Measurements from ENCODE around the gene ACSS3.
"Not testable (repeated sequence)": the region's sequence is repeated elsewhere in the genome, so short reads cannot be mapped to it uniquely, and the experiment has no call there.

Gene ACSS3

DNA sequence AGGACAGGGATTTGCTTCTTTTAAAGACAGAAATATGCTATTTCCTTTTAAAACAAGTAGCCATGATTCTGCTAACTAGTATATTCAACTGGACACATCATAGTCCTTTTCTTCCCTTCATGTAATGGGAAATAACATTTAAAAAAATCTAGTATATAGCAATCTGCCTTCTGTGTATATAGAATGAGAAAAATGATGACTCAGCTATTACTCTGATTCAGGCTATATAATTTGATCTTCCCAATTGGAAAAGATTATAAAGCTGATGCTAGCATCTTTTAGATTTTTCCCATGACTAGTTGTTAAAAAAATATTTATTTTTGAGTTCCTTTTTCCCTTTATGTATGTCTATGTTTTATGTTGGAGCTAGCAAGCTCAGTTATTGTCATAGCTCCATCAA, 86.9 kb downstream of the ACSS3 start:
- no peak for DNase-seq

DNA sequence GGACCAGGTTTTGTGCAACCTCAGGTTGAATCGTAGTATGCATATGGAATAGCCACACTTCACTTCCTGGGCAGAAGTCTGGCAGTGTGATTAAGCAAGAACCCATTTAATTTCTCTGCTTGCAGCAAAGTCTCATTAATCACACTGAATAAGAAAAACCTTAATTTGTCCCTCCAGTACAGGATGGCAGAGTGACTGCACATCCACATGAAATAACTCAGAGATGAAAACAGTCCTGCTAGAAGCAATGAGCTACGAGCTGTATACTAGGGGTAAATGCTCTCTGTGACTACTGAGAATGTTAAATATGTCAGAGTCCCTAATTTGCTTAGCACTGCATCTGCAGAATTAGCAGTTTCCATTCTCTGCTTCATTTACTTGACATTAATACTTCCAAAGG, 88.9 kb downstream of the ACSS3 start:
- DNase-seq = no peak

DNA sequence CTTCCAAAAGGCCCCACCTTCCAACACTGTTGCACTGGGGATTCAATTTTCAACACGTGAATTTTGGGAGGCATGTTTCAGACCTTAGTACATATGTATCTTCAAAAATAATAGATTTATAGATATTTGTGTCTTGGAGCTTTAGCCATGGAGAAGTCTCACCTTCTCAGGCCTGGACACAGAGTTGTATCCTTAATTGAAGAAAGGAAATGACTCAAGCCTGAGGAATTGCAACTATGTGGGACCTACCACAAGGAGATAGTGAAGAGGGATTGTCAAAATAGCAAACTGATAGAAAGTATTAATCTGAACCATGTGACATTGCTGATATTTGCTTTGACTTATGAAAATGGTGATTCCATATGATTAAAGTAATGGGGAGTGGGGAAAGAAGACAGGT, 89.8 kb downstream of the ACSS3 start:
- DNase-seq = no peak

DNA sequence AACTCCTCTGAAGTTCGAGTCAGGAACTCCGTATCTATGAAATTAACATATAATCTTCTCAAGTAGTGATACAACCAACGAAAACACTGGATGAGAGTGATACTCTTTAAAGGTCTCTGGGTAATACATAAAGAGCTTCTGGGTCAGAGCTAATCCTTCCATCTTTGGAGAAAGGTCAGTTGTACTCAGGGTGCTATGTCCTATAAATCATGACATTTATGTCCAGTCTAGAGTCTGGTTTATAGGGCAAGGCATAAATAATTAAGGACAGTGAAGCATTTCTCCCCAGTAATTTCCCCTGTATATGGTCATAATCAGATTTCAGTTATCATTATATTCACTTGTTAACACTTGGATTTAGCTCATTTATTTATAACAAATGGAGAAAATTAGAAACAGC, 90.6 kb downstream of the ACSS3 start:
- DNase-seq = no peak

DNA sequence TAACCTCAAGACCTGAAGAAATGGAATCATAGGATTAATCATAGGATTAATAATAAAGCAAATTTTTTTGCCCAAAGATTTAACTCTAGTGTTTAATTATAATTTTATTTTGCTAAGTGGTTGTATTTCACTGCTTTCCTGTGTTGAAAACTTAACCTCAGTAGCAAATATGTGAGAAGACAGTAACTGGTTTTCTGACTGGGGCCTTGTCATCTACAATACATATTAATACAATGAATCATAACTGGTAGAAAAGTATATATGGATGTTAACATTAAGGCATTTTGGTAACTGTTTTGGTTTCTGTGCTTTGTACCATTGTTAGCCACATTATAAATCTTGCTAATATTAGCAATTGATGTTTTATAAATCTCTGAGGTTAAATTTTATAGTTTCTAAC, 92.2 kb downstream of the ACSS3 start:
- DNase-seq = no peak

DNA sequence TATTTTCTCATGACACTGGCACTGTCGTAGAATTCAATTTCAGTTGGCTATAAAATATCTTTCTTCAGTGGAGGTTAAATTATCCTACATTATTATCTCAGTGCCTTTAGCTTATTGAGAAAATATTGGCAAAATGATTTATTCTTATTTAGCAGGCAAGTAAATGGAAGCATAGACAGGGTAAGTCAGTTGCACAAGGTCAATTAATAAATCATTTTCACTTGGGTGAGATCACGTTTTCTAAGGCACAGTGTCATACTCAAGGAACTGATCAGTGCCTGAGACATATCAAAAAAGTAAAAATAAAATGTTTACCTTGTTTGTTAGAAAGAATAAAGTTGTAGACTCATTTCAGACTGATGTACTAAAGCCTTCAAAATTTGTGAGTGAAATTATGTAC, 95.0 kb downstream of the ACSS3 start:
- DNase-seq = no peak

DNA sequence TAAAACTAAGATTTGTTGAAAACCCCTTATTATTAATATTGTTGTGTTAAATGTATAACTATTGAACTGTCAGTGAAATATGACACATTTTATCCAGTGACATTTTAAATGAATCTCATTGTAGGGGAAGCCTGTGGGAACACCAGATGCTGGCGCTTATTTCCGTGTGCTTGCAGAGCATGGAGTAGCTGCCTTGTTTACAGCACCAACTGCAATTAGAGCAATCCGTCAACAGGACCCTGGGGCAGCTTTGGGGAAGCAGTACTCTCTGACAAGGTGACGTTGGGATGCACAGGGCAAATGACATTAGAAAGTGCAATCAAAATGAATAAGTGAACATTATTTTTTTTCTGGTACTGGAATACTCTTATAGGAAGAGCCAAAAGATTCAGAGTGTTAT, 96.8 kb downstream of the ACSS3 start:
- no peak for DNase-seq

DNA sequence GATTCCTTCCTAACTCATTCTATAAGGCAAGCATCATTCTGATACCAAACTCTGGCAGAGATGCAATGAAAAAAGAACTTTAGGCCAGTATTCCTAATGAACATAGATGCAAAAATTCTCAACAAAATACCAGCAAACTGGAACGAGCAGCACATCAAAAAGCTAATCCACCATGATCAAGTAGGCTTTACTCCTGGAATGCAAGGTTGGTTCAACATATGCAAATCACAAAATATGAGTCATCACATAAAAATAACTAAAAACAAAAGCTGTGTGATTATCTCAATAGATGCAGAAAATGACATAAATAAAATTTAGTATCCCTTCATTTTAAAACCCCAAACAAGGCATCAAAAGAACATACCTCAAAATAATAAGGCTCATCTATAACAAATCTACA, 98.9 kb downstream of the ACSS3 start:
- no peak for DNase-seq

DNA sequence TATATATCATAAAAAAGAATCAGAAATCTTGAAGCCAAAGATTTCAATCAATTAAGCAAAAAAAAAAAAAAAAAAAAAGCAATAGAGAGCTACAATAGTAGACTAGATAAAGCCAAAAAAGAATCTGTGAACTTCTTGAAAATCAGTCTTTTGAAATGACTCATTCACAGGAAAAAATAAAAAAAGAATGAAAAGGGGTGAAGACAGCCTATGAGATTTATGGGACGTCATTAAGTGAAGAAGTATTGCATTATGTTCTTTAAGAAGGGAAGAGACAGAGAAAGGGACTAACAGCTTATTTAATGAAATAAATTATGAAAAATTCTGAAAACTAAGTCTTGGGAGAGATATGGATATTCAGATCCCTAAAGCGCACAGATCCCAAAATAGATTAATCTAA, 103.8 kb downstream of the ACSS3 start:
- DNase-seq = no peak

DNA sequence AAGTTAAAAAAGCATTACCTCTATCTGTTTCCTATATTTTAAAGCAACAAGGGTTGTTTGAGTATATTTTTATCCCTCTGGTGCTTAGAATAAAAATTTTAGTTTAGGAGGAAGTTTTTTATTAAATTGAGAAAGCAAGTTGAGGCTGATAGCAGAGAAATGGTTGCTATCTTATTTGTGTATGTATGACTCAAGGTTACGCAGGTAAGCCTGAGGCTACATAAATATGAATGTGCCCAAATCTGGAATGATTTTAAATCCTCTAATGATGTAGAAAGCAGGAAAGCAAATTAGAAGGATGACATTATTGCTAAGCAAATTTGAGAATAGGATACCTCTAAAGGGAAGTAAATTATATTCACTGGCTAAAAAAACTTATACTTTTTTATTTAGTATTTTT, 109.8 kb downstream of the ACSS3 start:
- DNase-seq = no peak

DNA sequence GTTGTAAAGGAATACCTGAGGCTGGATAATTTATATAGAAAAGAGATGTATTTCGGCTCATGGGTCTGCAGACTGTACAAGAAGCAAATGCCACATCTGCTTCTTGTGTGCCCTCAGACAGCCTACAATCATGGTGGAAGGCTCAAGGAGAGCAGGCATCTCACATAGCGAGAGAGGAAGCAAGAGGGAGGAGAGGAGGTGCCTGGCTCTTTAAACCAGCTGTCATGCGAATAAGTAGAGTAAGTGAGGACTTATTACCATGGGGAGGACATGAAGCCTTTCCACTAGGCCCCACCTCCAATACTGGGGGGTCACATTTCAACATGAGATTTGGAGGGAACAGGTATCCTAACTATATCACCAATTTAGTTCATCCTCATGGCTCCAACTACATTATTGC, 118.7 kb downstream of the ACSS3 start:
- no peak for DNase-seq

DNA sequence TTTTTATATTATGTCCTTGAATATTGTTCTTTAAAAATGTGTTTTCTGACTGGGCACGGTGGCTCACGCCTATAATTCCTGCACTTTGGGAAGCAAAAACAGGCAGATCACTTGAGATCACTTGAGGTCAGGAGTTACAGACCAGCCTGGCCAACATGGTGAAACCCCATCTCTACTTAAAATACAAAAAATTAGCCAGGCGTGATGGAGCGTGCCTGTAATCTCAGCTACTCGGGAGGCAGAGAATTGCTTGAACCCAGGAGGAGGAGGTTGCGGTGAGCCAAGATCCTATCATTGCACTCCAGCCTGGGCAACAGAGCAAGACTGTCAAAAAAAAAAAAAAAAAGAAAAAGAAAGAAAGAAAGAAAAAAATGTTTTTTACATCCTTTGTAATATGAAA, 122.7 kb downstream of the ACSS3 start:
- DNase-seq = not testable (repeated sequence)

DNA sequence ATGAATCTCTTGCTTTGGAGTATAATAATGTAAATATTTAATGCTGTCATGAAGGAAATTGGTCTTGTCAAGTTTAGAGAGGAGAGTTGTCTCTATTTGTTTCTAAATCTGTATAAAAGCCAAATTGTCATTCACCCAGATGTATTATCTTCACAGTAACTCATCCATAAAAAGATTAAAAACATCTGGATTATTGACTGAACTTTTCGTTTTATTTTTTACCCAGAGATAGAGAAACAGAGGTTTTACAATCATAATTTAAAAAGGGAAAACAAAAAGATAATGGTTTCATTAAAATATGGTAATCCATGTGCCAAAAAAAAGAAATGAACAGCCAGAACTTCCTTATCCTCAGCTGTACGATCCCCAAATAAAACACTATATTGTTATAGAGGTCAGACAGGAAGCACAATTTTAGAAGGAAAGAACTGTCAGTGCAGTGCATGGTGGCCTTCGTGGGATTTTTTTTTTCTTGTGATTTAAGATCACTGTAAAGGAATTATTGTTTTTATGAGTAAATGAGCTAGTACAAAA, 125.9 kb downstream of the ACSS3 start:
- no peak for DNase-seq

DNA sequence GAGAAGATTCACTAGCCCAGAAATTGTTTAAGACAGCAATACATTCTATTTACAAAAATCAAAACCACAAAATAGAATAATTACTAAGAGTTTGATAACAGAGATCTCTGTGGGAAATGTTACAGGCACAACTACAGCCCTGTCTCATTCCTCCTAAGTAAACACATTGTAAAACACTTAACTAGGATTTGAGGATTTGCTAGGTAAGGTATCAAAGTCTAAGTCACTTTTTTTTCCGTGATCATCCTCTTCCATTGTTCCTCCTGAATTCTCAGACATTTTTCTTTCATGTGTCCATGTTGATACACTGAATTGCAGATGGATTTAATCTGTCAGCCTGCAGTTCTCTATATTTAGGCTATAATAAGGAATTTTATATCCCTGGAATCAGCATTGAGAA, 127.5 kb downstream of the ACSS3 start:
- no peak for DNase-seq

DNA sequence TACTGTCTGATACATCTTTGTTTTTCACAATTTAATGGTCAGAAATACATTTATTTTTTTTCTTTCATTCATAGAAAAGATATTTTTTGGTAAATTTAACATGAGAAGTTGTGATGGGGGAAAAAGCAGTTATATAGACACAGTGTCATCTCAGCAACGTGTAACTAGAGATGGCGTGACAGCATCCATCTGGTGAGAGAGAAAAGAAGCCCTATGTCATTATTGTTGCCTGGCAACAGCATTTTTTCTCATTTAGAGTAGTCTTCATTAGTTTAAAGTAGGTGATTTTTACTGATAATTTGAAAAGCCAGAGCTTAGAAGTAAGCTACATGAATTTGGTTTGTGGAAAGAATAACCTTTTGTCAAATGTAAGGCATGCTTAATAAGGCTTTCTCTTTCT, 128.6 kb downstream of the ACSS3 start:
- DNase-seq = no peak

DNA sequence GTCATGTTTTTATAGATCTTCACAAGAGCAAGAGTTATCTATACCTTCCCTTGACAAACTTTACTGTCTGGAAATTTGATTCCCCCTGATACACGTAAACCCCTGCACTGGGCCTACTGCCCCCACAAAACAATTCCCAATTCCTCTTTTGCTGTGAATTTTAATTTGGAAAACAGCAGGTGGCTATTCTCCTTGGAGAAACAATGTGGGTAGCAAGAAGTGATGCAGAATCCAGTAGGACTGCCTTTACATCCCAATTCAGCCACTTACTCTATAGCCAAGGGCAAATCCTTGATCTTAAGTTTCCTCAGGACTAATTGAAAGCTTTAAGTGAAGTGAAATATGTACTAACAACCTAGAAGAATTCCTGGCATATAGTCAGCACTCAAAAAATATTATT, 129.3 kb downstream of the ACSS3 start:
- no peak for DNase-seq

DNA sequence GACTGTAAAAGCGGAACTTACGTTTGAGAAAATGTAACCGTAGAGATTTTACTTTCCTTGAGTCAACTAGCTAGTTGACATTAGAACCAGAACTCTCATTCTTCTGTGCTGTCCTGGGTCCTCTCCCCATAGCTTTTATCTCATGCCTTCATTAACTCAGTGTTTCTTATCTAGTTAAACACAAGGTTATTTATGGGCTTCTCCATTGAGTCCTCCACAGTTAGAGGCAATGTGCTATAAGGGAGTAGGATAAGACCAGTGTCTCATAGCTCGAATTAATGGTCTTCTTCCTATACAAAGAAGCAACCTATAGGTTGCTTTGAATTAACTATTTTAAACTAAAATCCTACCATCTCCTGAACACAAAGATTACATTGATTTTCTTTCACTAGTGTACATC, 129.8 kb downstream of the ACSS3 start:
- no peak for DNase-seq

DNA sequence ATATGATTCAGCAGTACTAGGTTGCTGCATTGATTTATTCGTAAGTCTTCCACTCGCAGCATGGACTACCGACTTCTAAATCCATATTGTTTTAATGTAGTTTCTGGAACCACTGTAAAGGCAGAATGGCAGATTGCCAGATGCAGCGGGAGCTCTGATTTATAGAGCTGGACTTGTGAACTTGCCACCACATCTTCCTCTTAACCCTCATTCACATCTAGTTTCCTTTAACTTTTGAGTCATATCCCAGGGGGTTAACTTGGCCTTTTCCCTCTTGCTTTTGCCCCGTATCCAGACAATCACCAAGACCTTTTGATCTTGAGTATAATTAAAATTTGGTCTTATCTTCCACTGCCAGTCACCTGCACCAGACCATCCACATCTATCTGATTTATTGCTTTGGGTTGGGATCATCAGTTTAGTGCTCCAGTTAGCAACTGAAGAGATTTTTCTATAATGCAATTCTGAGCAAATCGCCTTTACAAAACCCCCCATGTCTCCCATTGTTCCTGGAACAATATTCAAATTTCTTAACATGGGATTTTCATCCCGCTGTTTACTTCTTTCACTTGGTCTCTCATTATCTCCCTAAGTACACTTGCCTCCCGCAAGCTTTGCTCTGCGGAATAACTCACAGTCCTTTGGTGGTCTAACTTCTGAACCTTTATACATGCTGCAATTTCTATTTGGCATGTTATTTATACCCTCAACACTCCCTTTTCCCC, 130.5 kb downstream of the ACSS3 start:
- no peak for DNase-seq

DNA sequence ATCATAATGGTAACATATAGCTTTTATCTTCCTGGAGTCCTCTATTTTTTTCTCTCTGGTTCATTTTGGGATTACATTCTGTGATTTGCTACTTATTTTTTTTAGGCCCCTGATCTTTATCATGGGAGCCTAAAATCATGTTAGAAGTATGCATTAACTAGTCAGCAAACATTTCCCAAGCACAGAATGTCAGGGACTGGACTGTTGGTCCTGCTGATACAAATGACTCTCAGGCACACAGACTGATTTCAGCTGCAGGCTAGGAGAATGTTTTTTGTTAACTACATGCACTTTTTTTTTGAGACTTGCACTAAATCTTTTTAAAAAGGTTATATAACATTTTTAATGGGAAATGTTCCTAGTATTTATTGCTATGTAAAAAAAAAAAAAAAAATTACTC, 131.1 kb downstream of the ACSS3 start:
- DNase-seq = no peak

DNA sequence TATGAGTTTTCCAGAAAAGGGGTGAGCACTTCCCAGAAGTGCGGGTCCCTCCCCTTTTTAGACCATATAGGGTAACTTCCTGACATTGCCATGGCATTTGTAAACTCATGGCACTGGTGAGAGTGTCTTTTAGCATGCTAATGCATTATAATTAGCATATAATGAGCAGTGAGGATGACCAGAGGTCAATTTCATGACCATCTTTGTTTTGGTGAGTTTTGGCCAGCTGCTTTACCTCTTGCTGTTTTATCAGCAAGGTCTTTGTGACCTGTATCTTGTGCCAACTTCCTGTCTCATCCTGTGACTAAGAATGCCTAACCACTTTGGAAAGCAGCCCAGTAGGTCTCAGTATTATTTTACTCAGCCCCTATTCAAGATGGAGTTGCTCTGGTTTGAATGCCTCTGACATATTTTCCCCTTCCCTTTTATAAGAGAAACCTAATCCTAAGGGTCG, 131.9 kb downstream of the ACSS3 start:
- DNase-seq = peak in 1 of 56 donors; percentile 0

DNA sequence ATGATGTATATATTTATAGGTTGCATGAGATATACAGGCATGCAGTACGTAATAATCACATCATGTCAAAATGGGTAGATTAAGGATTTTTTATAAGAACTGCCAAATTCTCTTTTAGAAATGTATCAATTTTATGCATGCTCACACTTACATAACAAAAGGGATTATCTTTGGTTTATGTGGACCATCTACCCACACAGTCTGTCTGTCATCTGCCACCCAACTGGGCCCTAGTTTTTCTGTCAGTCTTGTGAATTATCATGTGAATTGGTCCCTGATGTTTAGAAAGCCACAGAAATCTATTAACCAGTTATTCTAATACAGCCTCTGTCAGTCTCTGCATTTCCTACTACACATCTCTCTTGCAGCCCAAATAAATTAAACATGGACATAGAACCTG, 133.4 kb downstream of the ACSS3 start:
- no peak for DNase-seq

DNA sequence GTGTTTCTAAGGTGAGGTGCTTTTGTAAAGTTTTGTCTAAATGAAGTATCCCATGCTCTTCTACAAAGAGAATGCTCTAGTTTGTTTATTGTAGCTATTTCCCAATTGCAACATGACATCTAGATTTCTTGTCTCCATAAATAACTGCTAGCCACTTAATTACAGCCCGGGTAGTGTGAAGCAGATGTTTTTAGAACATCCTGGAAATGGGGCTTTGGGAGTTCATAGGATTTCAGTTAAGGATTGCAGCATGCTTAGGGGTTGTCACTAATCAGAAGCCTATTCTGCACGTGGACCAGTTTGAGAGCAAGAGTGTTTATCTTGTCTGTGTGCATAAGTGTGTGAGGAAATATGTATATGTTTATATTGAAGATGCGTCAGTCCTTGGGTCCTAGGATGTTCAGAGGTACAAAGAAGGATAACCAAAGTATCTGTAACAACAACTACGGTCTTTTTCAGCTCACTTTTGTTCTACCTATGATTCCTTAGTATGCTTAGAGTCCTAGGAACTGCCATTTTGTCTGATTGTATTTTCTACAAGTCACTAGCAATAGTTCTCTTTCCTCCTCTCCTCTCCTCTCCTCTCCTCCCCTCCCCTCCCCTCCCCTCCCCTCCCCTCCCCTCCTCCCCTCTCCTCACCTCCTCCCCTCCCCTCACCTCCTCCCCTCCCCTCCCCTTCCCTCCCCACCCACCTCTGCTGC, 135.3 kb downstream of the ACSS3 start:
- DNase-seq = no peak

DNA sequence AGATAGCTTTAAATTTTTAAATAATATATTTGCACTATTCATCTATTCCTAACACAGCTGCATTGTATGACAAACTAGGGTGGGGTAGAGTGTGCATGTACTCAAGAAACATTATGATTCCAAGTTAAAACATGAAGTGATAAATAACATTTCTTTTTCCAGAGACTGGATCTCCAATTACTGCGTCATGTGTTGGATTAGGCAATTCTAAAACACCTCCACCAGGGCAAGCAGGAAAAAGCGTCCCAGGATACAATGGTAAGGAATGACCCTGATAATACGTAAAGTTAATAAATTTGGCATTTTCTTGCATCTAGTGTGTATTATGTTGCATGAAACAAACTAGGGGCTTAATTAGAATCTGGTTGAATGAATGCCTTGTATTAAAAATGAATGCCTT, 138.9 kb downstream of the ACSS3 start:
- DNase-seq = no peak
